ENCODE data around the gene LZTFL1.

Gene LZTFL1

DNA sequence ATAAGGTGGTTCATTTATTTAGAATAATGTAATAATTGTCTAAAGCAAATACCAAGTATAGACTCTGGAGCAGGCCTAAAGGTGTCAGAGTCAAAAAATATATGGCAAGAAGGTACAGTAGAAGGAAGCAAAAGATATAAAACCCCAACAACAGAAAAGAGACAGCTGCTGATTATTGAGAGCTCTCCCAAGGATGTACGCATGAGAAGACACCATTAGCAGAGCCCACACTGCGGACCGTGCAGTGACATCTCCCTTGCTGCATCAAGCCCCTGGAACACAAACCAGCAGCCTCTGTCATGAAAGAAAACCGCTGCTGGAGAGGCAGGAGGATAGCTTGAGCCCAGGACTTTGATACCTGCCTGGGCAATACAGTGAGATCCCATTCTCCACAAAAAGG lies 27.6 kb downstream of the LZTFL1 start:
- DNase-seq, result no peak

GRCh38 chr3:45807681-45808540 lies 34.0 kb downstream of the LZTFL1 start:
- peak in 2 of 51 donors; percentile 6 to 15 for DNase-seq

- no peak for DNase-seq
Observed at GRCh38 chr3:45807133-45807532, 34.8 kb downstream of the LZTFL1 start.

DNA sequence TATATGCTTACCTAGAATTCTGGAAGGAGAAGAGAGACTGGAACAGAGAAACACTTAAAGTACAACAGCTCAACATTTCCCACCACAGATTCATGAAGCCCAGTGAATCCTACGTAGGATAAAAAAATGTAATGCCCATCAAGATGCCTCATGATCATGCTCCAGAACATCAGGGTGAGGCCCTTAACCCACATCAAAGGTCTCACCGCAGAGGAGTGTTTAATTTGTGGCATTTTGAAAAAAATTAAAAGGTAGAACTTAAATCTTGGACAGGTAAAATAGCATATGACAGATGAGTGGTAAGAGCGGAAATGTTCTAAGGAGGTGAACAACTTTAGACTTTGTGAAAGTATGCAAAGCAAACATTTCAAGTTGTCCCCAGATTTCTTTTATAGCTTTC lies 35.8 kb downstream of the LZTFL1 start:
- DNase-seq, result no peak

GRCh38 chr3:45803252-45803935 lies 38.5 kb downstream of the LZTFL1 start:
- DNase-seq, result no peak

- DNase-seq, result no peak
Observed at GRCh38 chr3:45802146-45802545, 39.8 kb downstream of the LZTFL1 start.

DNA sequence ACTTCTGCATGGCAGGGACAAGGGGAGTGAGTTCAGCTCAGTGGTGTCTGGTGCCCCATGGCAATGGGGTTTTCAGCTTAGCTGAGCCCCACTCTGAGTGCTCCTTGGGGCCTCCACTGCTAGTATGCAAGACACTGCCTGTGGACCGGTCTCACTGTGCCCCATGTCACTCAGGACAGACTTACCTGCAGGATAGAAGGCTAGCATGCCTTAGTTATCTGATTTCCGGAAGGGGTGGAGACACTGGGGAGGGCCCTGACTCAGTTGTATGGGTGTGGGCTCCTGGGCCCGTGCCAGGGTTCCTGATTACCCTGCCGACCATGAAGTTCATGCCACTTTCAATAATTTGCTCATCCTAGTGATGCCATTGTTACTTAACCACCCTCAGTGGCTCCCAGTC lies 41.3 kb downstream of the LZTFL1 start:
- DNase-seq, result no peak

GRCh38 chr3:45799586-45799985 lies 42.3 kb downstream of the LZTFL1 start:
- no peak for DNase-seq

GRCh38 chr3:45798034-45798433 lies 43.9 kb downstream of the LZTFL1 start:
- no peak for DNase-seq

GRCh38 chr3:45796902-45797637 lies 44.8 kb downstream of the LZTFL1 start:
- no peak for DNase-seq

GRCh38 chr3:45795882-45796765 lies 45.8 kb downstream of the LZTFL1 start, which contains the start of gene SLC6A20:
SLC6A20 (minus strand) TSS chr3:45796536; CDS start chr3:45796419, 117 bp downstream.
- no peak for DNase-seq

DNA sequence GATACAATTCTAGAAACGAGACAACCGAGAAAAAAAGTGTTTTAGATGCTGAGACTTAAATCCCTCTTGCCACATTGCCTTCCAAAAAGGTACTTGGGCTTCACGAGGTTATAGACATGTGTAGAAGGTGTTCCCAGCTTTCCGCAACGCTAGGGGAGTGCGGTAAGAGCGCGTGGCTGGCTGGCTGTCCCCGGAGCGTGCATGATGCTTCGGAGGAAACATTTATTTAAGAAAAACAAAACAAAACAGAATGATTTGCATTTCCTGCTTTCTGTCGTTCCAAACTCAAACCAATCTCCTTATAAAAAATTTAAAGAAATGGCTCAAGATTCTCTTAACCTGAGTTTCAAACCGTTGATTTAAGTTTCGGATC lies 46.4 kb downstream of the LZTFL1 start:
- DNase-seq, result no peak

DNA sequence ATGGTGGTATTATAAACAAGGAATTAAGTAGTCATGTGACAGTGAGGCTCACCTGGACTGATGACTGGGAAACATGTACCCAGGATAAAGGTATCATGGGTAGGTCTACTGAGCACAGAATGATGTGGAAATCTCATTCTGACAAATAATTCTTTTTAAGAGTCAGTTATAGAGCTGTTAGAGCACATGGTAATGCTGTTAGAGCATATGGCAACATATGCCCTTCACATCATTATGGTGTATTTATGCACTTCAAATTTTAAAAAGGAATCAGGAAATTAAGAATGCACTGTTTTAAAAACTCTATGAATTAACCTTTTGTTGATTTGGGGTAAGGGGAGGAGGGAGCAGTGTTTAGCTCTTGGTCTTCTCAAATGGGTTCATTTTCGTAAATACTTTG lies 47.3 kb downstream of the LZTFL1 start:
- DNase-seq, result no peak

DNA sequence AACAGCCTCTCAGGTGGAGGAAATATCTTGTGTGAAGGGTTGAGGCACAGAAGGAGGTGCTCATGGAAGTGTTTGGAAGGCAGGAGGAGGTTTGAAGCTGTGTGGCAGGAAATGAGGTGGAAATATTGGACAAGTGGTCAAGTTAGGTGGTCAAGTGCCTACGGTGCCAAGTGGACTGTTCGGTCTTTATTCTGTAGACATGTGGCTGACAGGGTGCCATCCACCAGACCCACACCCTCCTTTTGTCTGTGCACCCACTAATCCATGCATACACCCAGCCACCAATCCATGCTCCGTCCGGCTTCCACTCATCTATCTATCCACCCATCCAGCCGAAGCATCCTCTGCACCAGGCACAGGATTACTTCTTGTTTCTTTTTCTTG lies 47.8 kb downstream of the LZTFL1 start:
- no peak for DNase-seq

GRCh38 chr3:45793482-45794176 lies 48.3 kb downstream of the LZTFL1 start:
- DNase-seq, result no peak

GRCh38 chr3:45792516-45793172 lies 49.3 kb downstream of the LZTFL1 start:
- DNase-seq, result no peak

DNA sequence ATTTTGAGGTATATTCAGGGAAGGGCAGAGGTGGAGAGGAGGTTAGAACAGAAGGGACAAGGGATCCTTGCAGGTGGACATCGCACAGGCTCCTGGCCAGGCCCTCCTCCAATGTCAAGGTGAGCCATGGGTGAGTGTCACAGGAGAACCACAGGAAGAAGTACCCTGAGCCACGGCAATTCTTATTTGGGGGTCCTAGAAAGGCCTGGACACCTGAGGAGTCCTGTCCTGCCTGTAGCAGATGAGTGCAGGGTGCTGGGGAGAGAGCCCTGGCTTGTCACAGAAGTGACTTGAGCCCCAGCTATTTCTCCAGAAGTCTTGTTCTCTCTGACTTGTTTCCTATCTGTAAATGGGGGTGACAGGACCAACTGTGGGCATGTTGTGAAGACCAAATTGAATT lies 49.9 kb downstream of the LZTFL1 start:
- DNase-seq, result no peak

DNA sequence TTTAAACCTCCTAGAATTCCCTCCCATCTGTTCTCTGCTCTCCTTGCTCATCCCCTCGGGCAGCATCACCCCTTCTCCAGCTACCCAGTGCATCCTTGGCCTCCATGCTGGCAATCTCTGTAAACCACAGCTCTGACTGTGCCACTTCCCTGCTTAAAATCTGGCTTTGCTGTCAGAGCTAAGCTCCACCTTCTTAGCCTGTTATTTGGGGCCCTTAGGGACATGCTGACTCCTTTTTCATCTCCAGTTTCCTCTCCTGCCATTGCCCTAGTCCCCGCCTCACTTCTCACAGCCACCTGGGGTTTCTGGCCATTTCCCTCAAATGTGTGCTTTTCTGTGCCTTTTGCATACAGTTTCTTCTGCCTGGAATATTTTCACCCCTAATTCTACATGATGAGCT lies 51.3 kb downstream of the LZTFL1 start:
- DNase-seq, result no peak

DNA sequence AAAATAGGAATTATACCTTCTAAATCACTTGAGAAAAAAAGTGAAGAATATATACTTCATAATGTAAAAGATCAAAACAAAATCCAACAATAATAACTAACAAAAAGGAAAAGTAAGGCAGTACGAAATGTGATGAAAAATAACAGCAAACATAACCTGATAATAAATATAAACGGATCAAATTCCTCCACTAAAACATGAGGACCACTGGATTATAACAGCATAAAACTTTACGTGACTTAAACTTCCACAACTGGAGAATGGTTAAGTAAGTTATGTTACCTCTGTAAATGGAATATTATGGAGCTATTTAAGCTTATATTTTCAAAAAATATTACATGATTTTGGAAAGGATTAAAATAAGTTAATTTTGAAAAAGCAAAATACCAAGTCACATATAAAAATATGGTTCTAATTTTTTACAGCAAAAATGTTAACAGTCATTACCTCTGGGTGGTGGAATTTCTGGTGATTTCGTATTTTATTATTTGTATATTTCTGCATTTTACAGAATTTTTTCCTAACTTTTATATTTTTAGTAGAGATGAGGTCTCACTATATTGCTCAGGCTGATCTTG lies 52.6 kb downstream of the LZTFL1 start:
- DNase-seq, result no peak

GRCh38 chr3:45787551-45787950 lies 54.4 kb downstream of the LZTFL1 start:
- DNase-seq, result no peak
